PC-9 (cell line): ENCODE measurements around the gene GDPD3.

Source experiments
- EZH2 ChIP-seq: fragments of 200-600 bp; sonication (generic); IDR thresholded peaks from 2 replicates; pipeline ENCODE4 v1.8.0; 2017; ENCODE audit warnings: antibody characterized with exemption, low read depth
- TF ChIP-seq, protein P1 (sequence below): fragments of 200-600 bp; sonication (generic); conservative IDR thresholded peaks from 2 replicates; pipeline ENCODE4 v1.6.1; 2017; ENCODE audit warnings: mixed run types, antibody characterized with exemption, mild to moderate bottlenecking, moderate library complexity

DNA sequence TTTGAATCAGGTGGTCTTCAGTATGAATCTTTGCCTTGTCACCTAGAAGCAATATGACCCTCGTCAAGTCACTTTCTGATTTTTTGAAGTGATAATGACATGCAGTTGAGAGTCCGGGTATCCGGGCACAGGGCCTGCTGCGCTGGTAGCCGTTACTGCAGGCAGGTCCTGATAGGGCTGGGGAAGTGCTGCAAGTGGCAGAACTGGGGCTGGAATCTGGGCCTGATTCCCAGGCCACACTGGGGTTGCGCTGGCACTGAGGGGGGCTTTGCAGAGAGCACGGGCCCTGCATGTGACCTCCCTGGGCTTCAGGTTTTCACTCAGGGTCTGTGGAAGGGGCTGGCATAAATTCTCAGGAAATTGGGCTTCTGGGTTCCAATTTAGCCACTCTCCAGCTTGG is 34.6 kb downstream of the GDPD3 start:
- TF ChIP-seq EZH2 = no peak
- TF ChIP-seq, protein P1, sequence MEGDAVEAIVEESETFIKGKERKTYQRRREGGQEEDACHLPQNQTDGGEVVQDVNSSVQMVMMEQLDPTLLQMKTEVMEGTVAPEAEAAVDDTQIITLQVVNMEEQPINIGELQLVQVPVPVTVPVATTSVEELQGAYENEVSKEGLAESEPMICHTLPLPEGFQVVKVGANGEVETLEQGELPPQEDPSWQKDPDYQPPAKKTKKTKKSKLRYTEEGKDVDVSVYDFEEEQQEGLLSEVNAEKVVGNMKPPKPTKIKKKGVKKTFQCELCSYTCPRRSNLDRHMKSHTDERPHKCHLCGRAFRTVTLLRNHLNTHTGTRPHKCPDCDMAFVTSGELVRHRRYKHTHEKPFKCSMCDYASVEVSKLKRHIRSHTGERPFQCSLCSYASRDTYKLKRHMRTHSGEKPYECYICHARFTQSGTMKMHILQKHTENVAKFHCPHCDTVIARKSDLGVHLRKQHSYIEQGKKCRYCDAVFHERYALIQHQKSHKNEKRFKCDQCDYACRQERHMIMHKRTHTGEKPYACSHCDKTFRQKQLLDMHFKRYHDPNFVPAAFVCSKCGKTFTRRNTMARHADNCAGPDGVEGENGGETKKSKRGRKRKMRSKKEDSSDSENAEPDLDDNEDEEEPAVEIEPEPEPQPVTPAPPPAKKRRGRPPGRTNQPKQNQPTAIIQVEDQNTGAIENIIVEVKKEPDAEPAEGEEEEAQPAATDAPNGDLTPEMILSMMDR = no peak
